ENCODE data around the gene NOSIP.
A peak's percentile ranks its signal among the peaks of the same experiment; 100 is the strongest.

The NOSIP gene

DNA sequence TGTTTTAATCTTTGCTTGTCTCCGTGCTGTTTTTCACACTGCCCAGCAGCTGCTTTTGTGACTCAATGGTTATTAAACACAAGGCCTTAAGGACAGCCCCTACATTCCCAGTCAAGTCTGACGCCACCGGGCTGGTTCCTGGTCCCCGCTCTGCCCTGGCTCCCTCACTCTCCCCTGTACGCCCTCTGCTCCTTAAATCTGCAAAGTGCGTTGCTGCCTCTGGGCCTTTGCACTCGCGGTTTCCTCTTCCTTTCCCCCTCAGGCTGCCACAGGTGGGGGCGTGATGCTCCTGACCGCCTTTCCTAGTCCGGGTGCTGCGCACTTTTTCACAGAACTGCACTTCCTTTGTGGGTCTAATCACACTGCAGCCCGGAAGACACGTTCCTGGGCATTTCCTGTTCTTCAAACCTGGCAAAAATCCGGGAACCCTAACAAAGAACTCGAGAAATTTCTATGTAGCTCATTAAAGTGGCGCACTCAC, 25.6 kb downstream of the NOSIP start:
- Mint-ChIP-seq H3K36me3 (ENCODE audit: low read depth) (peaks cover 54% of the 10 kb centered on the region), H3K4me3 (peak overlapping the region; percentile 74), H3K4me1 (ENCODE audit: low read depth) (peaks cover 53% of the 10 kb centered on the region), H3K27ac (peak overlapping the region; percentile 93), H3K27me3 (ENCODE audit: low read depth) (no peaks in the 10 kb centered on the region), H3K9me3 (no peaks in the 10 kb centered on the region)

- peak overlapping the region; percentile 93 for H3K27ac Mint-ChIP-seq
- no peaks in the 10 kb centered on the region for H3K27me3 Mint-ChIP-seq (ENCODE audit: low read depth)
- H3K36me3 Mint-ChIP-seq (ENCODE audit: low read depth) = peaks cover 43% of the 10 kb centered on the region
- no peaks in the 10 kb centered on the region for H3K9me3 Mint-ChIP-seq
- H3K4me3 Mint-ChIP-seq = peak overlapping the region; percentile 53
- peaks cover 51% of the 10 kb centered on the region for H3K4me1 Mint-ChIP-seq (ENCODE audit: low read depth)
Observed at GRCh38 chr19:49553451-49554271, 26.7 kb downstream of the NOSIP start.

DNA sequence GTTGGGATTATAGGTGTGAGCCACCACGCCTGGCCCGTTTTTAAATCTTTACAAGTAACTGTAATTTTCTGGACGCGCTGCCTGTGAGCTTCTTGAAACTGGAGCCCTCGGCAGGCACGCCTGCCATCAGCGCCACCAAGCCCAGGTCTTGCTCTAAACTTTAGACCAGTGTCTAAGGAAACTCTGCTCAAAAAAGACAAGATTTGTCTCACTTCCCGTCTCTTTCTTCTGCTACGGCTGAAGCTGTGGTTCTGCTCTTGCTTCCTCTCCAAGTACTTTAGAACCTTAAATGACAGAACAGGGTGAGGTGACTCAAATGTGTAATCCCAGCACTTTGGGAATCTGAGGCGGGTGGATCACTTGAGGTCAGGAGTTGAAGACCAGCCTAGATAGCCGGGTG, 27.6 kb downstream of the NOSIP start:
- Mint-ChIP-seq H3K27me3 (ENCODE audit: low read depth) (no peaks in the 10 kb centered on the region), H3K27ac (peak overlapping the region; percentile 99), H3K4me3 (peak overlapping the region; percentile 84), H3K36me3 (ENCODE audit: low read depth) (peaks cover 38% of the 10 kb centered on the region), H3K4me1 (ENCODE audit: low read depth) (peaks cover 52% of the 10 kb centered on the region), H3K9me3 (no peaks in the 10 kb centered on the region)

- Mint-ChIP-seq H3K36me3 (ENCODE audit: low read depth) (peaks cover 32% of the 10 kb centered on the region), H3K4me1 (ENCODE audit: low read depth) (peaks cover 54% of the 10 kb centered on the region), H3K27me3 (ENCODE audit: low read depth) (no peaks in the 10 kb centered on the region), H3K4me3 (no peak overlapping the region), H3K9me3 (no peaks in the 10 kb centered on the region), H3K27ac (peak overlapping the region; percentile 77)
Observed at GRCh38 chr19:49551531-49551930, 28.8 kb downstream of the NOSIP start.

DNA sequence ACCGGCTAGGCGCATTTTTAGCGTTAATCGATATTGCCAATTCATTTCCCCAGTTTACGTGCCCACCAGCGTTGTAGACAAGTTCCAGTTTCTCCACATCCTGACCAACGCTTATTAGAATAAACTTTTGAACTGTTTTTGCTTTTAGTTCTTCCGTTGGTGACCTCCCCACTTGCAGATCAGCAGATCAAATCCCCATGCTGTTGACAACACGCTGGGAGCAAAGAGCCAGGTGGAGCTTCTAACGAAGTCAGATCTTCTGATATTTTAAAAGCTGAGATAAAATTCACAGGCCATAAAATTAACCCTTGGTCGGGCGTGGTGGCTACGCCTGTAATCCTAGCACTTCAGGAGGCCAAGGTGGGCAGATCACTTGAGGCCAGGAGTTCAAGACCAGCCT, 31.3 kb downstream of the NOSIP start:
- Mint-ChIP-seq H3K36me3 (ENCODE audit: low read depth) (peaks cover 13% of the 10 kb centered on the region), H3K27ac (peak overlapping the region; percentile 56), H3K9me3 (no peaks in the 10 kb centered on the region), H3K4me1 (ENCODE audit: low read depth) (peaks cover 41% of the 10 kb centered on the region), H3K27me3 (ENCODE audit: low read depth) (no peaks in the 10 kb centered on the region), H3K4me3 (no peak overlapping the region)

DNA sequence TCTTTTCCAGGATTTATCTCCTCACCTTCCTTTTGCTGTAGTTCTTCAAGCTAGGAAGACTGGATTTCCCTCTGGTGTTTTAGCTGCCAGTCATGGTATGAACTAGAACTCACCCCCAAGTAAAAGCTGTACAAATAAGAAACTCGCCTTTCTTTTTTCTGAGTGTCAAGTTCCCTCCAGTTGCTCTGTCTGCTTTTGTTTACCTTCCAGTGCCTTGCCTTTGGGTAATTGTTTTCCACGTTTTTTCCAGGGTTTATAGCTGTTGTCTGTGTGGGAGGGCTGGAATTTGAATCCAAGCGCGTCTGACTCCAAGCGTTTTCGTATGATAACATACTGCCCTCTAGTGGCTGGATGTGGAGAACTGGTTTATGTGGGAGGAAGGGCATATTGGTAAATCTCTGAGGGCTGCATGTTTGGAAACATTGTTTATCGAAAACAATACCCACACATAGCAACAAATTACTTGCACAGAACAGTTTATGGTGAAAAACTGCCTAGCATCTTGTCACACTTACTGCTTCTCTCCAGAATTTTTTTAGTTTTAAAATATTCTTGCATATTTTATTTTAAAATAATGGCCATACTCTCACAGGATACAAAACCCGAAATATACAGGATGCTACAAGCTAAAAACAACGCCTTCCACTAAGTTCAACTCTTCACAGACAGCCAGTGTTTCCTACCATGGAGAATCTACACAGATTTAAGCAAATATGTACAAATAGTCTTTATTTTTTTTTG, 33.4 kb downstream of the NOSIP start:
- Mint-ChIP-seq H3K4me1 (ENCODE audit: low read depth) (peaks cover 29% of the 10 kb centered on the region), H3K27ac (peak overlapping the region; percentile 73), H3K4me3 (peak overlapping the region; percentile 82)

GRCh38 chr19:49544154-49544553, 36.2 kb downstream of the NOSIP start:
- Mint-ChIP-seq H3K36me3 (ENCODE audit: low read depth) (peaks cover 4% of the 10 kb centered on the region), H3K27ac (peak overlapping the region; percentile 26), H3K4me3 (no peak overlapping the region), H3K4me1 (ENCODE audit: low read depth) (peaks cover 25% of the 10 kb centered on the region), H3K27me3 (ENCODE audit: low read depth) (no peaks in the 10 kb centered on the region), H3K9me3 (no peaks in the 10 kb centered on the region)

More for the DNA sequence above, 33.4 kb downstream of the NOSIP start:
- Mint-ChIP-seq H3K36me3 (ENCODE audit: low read depth) (peaks cover 5% of the 10 kb centered on the region), H3K9me3 (no peaks in the 10 kb centered on the region), H3K27me3 (ENCODE audit: low read depth) (no peaks in the 10 kb centered on the region)

DNA sequence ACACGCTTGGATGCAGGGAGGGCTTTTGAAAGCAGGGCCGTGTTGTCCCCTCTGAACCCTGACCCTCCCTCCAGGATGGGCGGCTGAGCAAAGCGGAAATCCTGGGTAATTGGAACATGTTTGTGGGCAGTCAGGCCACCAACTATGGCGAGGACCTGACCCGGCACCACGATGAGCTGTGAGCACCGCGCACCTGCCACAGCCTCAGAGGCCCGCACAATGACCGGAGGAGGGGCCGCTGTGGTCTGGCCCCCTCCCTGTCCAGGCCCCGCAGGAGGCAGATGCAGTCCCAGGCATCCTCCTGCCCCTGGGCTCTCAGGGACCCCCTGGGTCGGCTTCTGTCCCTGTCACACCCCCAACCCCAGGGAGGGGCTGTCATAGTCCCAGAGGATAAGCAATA, 37.3 kb downstream of the NOSIP start:
- Mint-ChIP-seq H3K4me3 (no peak overlapping the region), H3K9me3 (no peaks in the 10 kb centered on the region), H3K36me3 (ENCODE audit: low read depth) (peaks cover 4% of the 10 kb centered on the region)

DNA sequence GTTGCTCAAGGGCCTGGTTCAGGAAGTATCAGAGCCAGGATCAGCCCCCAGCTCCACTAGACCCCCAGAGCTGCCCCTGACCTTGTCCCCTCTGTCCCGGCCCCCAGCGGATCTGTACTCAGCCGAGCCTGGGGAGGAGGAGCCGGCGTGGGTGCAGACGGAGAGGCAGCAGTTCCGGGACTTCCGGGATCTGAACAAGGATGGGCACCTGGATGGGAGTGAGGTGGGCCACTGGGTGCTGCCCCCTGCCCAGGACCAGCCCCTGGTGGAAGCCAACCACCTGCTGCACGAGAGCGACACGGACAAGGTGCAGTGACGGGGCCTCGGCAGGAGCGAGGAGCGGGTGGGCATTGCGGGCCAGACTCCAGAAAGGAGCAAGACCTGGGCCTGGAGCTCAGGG, 37.9 kb downstream of the NOSIP start:
- Mint-ChIP-seq H3K4me1 (ENCODE audit: low read depth) (peaks cover 14% of the 10 kb centered on the region), H3K27ac (no peak overlapping the region)

More for the DNA sequence above, 37.3 kb downstream of the NOSIP start:
- Mint-ChIP-seq H3K4me1 (ENCODE audit: low read depth) (peaks cover 15% of the 10 kb centered on the region), H3K27me3 (ENCODE audit: low read depth) (no peaks in the 10 kb centered on the region), H3K27ac (no peak overlapping the region)

DNA sequence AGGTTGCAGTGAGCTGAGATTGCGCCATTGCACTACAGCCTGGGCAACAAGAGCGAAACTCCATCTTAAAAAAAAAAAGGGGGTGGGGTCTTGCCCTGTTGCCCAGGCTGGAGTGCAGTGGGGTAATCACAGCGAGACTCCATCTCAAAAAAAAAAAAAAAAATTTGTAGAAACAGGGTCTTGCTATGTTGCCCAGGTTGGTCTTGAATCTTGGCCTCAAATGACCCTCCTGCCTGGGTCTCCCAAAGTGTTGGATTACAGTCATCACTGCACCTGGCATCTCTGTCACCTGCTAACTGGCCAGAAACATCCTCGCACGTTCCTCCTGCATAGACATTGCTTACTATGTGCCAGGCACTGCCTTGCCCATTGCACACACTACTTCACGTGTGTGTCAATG, 38.4 kb downstream of the NOSIP start:
- no peaks in the 10 kb centered on the region for H3K27me3 Mint-ChIP-seq (ENCODE audit: low read depth)
- no peak overlapping the region for H3K27ac Mint-ChIP-seq
- H3K4me1 Mint-ChIP-seq (ENCODE audit: low read depth) = peaks cover 11% of the 10 kb centered on the region
- peaks cover 4% of the 10 kb centered on the region for H3K36me3 Mint-ChIP-seq (ENCODE audit: low read depth)
- H3K4me3 Mint-ChIP-seq = no peak overlapping the region
- H3K9me3 Mint-ChIP-seq = no peaks in the 10 kb centered on the region

More for the DNA sequence above, 37.9 kb downstream of the NOSIP start:
- H3K9me3 Mint-ChIP-seq = no peaks in the 10 kb centered on the region
- no peak overlapping the region for H3K4me3 Mint-ChIP-seq
- H3K27me3 Mint-ChIP-seq (ENCODE audit: low read depth) = no peaks in the 10 kb centered on the region
- H3K36me3 Mint-ChIP-seq (ENCODE audit: low read depth) = peaks cover 4% of the 10 kb centered on the region

GRCh38 chr19:49539192-49539952, 41.0 kb downstream of the NOSIP start:
- Mint-ChIP-seq H3K4me3 (no peak overlapping the region), H3K4me1 (ENCODE audit: low read depth) (peaks cover 15% of the 10 kb centered on the region), H3K36me3 (ENCODE audit: low read depth) (peaks cover 7% of the 10 kb centered on the region), H3K27ac (no peak overlapping the region), H3K9me3 (no peaks in the 10 kb centered on the region), H3K27me3 (ENCODE audit: low read depth) (no peaks in the 10 kb centered on the region)

- Mint-ChIP-seq H3K4me3 (no peak overlapping the region), H3K9me3 (no peaks in the 10 kb centered on the region), H3K4me1 (ENCODE audit: low read depth) (peaks cover 14% of the 10 kb centered on the region), H3K27me3 (ENCODE audit: low read depth) (no peaks in the 10 kb centered on the region), H3K36me3 (ENCODE audit: low read depth) (peaks cover 7% of the 10 kb centered on the region), H3K27ac (no peak overlapping the region)
Observed at GRCh38 chr19:49538643-49539042, 41.7 kb downstream of the NOSIP start.

DNA sequence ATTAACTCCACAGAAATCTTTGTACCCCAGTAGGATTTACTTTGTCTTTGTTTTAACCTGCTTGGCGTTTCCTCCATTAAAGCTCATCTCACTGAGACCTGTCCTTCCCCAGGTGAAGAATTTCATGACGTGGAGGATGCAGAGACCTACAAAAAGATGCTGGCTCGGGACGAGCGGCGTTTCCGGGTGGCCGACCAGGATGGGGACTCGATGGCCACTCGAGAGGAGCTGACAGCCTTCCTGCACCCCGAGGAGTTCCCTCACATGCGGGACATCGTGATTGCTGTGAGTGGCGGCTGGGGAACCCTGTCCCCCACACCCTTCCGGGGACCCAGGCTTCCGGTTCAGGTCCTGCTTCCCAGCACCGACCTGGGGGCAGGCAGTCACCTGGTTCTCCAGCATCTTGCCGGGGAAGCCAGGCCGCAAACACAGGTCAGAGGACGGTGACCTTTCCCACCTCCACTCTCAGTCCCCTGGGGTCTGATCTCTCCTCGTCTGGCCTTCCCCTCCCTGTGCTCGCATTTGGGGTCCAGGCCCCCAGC, 43.4 kb downstream of the NOSIP start:
- no peak overlapping the region for H3K27ac Mint-ChIP-seq
- peaks cover 18% of the 10 kb centered on the region for H3K4me1 Mint-ChIP-seq (ENCODE audit: low read depth)
- no peaks in the 10 kb centered on the region for H3K9me3 Mint-ChIP-seq
- peaks cover 5% of the 10 kb centered on the region for H3K36me3 Mint-ChIP-seq (ENCODE audit: low read depth)
- H3K4me3 Mint-ChIP-seq = no peak overlapping the region
- H3K27me3 Mint-ChIP-seq (ENCODE audit: low read depth) = no peaks in the 10 kb centered on the region
